ENCODE results near the gene FRA10AC1. TPM values are rescaled to one million over a fixed set of nuclear protein-coding genes. Genes with fewer than 3 reads are reported as not detected.

Gene FRA10AC1
- total and polyA plus RNA-seq, 4 donors, result 4.3 to 38.9 (median 15.2) TPM

DNA sequence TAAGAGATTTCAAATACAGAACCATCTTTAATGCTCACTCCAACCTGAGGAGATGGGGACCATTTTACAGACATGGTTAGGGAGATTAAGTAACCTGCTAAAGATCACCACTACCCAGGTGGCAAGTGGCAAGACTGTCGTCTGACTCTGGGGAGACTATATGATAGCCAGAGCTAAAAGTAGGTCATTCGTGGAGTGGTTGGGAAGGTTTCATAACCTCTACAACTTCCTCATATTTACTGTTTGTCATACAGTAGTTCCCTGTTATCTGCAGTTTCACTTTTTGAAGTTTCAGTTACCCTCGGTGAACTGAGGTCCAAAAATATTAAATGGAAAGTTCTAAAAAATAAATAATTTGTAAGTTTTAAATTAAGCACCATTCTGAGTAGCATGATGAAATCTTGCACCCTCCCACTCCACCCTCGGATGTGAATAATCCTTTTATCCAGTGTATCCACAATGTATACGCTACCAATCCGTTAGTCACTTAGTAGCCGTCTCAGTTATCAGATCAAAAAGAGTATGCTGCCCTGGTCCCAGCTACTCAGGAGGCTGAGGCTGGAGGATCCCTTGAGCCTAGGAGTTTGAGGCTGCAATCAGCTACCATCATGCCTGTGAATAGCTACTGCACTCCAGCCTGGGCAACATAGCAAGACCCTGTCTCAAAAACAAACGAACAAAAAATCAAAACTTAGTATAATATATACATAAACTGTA, 40.4 kb upstream of the FRA10AC1 start:
- Histone ChIP-seq H3K4me1 (ENCODE audit: control insufficient read depth in 5 of 5, insufficient read depth in 5 of 5, low read length in 5 of 5) (no peaks in the 10 kb centered on the region), H3K27me3 (ENCODE audit: control insufficient read depth in 3 of 3, insufficient read depth in 3 of 3, low read length in 2 of 3) (no peaks in the 10 kb centered on the region), H3K9ac (ENCODE audit: insufficient read depth in 1 of 2, low read length in 2 of 2) (no peak overlapping the region), H3K27ac (ENCODE audit: low read depth in 1 of 2, low read length in 1 of 2) (no peak overlapping the region), H3K4me3 (no peak overlapping the region), H3K9me3 (ENCODE audit: control insufficient read depth in 4 of 4, insufficient read depth in 3 of 4, low read length in 3 of 4) (peaks cover 0 to 3% (median 0%) of the 10 kb centered on the region in 4 donors), H3K36me3 (ENCODE audit: control insufficient read depth in 4 of 4, insufficient read depth in 4 of 4, low read length in 4 of 4) (no peaks in the 10 kb centered on the region)
- TF ChIP-seq, protein P1, sequence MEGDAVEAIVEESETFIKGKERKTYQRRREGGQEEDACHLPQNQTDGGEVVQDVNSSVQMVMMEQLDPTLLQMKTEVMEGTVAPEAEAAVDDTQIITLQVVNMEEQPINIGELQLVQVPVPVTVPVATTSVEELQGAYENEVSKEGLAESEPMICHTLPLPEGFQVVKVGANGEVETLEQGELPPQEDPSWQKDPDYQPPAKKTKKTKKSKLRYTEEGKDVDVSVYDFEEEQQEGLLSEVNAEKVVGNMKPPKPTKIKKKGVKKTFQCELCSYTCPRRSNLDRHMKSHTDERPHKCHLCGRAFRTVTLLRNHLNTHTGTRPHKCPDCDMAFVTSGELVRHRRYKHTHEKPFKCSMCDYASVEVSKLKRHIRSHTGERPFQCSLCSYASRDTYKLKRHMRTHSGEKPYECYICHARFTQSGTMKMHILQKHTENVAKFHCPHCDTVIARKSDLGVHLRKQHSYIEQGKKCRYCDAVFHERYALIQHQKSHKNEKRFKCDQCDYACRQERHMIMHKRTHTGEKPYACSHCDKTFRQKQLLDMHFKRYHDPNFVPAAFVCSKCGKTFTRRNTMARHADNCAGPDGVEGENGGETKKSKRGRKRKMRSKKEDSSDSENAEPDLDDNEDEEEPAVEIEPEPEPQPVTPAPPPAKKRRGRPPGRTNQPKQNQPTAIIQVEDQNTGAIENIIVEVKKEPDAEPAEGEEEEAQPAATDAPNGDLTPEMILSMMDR (IDR thresholded peaks at IDR 0.05; ENCODE audit: control extremely low read depth, extremely low read depth), result no peak
- WGBS, 2 donors, result 36 to 47% methylated on average over 8 of the region's 8 CpGs
- ATAC-seq (ENCODE audit: insufficient read depth, low FRiP score) (peak; percentile 76), DNase-seq (no peak)

DNA sequence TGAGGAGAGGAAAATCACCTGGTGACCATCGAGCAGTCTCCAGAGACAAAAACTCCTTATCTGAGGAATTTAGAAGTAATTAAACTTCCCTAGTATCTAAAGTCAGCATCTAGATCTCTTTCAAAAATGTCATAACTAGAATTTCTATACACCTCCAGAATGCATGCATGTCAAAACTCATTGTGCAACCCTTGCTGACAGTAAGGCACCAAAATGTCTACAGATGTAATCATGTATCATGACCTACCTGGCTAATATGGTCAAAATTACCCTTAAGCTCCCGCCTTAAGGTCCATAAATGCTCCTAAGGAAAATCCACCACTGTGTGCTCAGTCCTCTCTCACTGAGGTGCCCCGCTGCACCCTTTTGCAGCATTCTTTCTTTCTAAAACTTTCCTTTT, 39.0 kb upstream of the FRA10AC1 start:
- Histone ChIP-seq H3K27ac (ENCODE audit: low read depth in 1 of 2, low read length in 1 of 2) (no peak overlapping the region), H3K9ac (ENCODE audit: insufficient read depth in 1 of 2, low read length in 2 of 2) (no peak overlapping the region), H3K27me3 (ENCODE audit: control insufficient read depth in 3 of 3, insufficient read depth in 3 of 3, low read length in 2 of 3) (no peaks in the 10 kb centered on the region), H3K9me3 (ENCODE audit: control insufficient read depth in 4 of 4, insufficient read depth in 3 of 4, low read length in 3 of 4) (peaks cover 0 to 3% (median 0%) of the 10 kb centered on the region in 4 donors), H3K4me3 (no peak overlapping the region), H3K4me1 (ENCODE audit: control insufficient read depth in 5 of 5, insufficient read depth in 5 of 5, low read length in 5 of 5) (no peaks in the 10 kb centered on the region), H3K36me3 (ENCODE audit: control insufficient read depth in 4 of 4, insufficient read depth in 4 of 4, low read length in 4 of 4) (no peaks in the 10 kb centered on the region)
- TF ChIP-seq, protein P1 (IDR thresholded peaks at IDR 0.05; ENCODE audit: control extremely low read depth, extremely low read depth), result no peak
- DNase-seq (no peak), ATAC-seq (ENCODE audit: insufficient read depth, low FRiP score) (no peak)
- 80 to 91% methylated on average over 3 of the region's 3 CpGs for WGBS, 2 donors

DNA sequence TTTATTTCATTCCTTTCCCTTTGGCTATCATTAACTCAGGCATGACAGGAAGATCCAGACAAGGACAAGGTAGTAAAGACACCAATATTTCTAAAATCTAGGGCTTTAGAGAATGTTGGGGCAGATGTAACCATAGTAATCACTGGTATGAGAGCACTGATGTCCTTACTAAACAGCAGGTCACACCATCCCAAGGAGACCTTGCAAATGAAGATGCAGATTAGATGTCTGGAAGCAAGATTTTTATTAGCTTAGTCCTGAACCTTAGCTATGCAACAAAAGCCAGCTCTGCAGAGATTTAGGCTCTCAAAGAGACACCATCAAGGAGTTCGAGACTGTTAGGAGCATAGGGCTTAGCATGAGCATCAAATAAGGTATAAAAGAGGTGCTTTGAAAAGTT, 23.6 kb upstream of the FRA10AC1 start:
- Histone ChIP-seq H3K9ac (ENCODE audit: insufficient read depth in 1 of 2, low read length in 2 of 2) (no peak overlapping the region), H3K36me3 (ENCODE audit: control insufficient read depth in 4 of 4, insufficient read depth in 4 of 4, low read length in 4 of 4) (no peaks in the 10 kb centered on the region), H3K4me1 (ENCODE audit: control insufficient read depth in 5 of 5, insufficient read depth in 5 of 5, low read length in 5 of 5) (no peaks in the 10 kb centered on the region), H3K9me3 (ENCODE audit: control insufficient read depth in 4 of 4, insufficient read depth in 3 of 4, low read length in 3 of 4) (peaks cover 0 to 2% (median under 1%) of the 10 kb centered on the region in 4 donors), H3K27me3 (ENCODE audit: control insufficient read depth in 3 of 3, insufficient read depth in 3 of 3, low read length in 2 of 3) (peaks cover 0 to 5% (median 0%) of the 10 kb centered on the region in 3 donors), H3K4me3 (no peak overlapping the region), H3K27ac (ENCODE audit: low read depth in 1 of 2, low read length in 1 of 2) (no peak overlapping the region)
- DNase-seq (no peak), ATAC-seq (ENCODE audit: insufficient read depth, low FRiP score) (no peak)
- TF ChIP-seq, protein P1 (IDR thresholded peaks at IDR 0.05; ENCODE audit: control extremely low read depth, extremely low read depth), result no peak
- WGBS, 2 donors, result 83 to 93% methylated on average over 1 of the region's 1 CpG

All from lung (tissue), 12 donors.